Measurements from ENCODE around the gene NPAT.

DNA sequence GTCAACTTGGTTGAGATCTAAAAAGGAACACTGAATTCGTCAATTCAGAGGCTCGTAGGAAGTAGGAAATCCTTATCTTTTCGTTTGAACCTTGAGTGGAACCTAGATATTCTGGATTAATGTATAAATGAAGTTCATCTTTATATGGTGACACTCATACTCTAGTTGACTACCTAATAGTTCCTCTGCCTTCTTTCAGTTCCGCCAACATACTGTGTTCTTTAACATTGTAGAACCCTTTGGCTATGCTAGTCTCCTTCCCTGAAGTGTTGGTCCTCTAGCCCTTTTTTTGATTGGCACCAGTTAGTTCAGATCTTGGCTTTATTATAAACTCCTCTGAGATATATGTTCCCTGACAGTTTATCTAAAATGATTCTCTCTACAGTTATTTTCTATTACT, 1.9 kb upstream of the NPAT start:
- TF ChIP-seq, protein P1, sequence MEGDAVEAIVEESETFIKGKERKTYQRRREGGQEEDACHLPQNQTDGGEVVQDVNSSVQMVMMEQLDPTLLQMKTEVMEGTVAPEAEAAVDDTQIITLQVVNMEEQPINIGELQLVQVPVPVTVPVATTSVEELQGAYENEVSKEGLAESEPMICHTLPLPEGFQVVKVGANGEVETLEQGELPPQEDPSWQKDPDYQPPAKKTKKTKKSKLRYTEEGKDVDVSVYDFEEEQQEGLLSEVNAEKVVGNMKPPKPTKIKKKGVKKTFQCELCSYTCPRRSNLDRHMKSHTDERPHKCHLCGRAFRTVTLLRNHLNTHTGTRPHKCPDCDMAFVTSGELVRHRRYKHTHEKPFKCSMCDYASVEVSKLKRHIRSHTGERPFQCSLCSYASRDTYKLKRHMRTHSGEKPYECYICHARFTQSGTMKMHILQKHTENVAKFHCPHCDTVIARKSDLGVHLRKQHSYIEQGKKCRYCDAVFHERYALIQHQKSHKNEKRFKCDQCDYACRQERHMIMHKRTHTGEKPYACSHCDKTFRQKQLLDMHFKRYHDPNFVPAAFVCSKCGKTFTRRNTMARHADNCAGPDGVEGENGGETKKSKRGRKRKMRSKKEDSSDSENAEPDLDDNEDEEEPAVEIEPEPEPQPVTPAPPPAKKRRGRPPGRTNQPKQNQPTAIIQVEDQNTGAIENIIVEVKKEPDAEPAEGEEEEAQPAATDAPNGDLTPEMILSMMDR (IDR thresholded peaks at IDR 0.05 in 2 of 3, conservative IDR thresholded peaks at IDR 0.05 in 1 of 3; ENCODE audit: control insufficient read depth in 2 of 3, extremely low read depth in 1 of 3, insufficient read depth in 1 of 3, low read depth in 3 of 3, low read length in 3 of 3) = no peak
- TF ChIP-seq EP300 (IDR thresholded peaks at IDR 0.05; ENCODE audit: borderline replicate concordance in 1 of 2, control insufficient read depth in 1 of 2, low read depth in 2 of 2, low read length in 2 of 2) (no peak), POLR2AphosphoS5 (IDR thresholded peaks at IDR 0.05; ENCODE audit: low read length) (no peak), CREB1 (IDR thresholded peaks at IDR 0.05; ENCODE audit: low read depth) (no peak)
